HEK293 (cell line): ENCODE results near the gene KTN1.

ENCODE experiments used
- BCL6B ChIP-seq: fragments of 450-650 bp; formaldehyde crosslinking; IDR thresholded peaks from 2 replicates; pipeline ENCODE4 v1.5.1; 2017; ENCODE audit warnings: missing biosample characterization, missing genetic modification characterization
- CTCF ChIP-seq: fragments of 450-650 bp; formaldehyde crosslinking; IDR thresholded peaks from 2 replicates; pipeline ENCODE4 v1.5.1; 2016; ENCODE audit warnings: missing biosample characterization, missing genetic modification characterization
- REPIN1 ChIP-seq: fragments of 450-650 bp; formaldehyde crosslinking; IDR thresholded peaks from 2 replicates; pipeline ENCODE4 v1.5.1; 2017; ENCODE audit warnings: missing biosample characterization, missing genetic modification characterization, low read depth
- YY1 ChIP-seq: fragments of 450-650 bp; formaldehyde crosslinking; IDR thresholded peaks from 2 replicates; pipeline ENCODE4 v1.5.1; 2018; ENCODE audit warnings: missing biosample characterization, missing genetic modification characterization
- ZBTB21 ChIP-seq: fragments of 450-650 bp; formaldehyde crosslinking; IDR thresholded peaks from 2 replicates; pipeline ENCODE4 v1.5.1; 2017; ENCODE audit warnings: missing biosample characterization, missing genetic modification characterization
- ZBTB48 ChIP-seq: fragments of 450-650 bp; formaldehyde crosslinking; IDR thresholded peaks from 2 replicates; pipeline ENCODE4 v1.5.1; 2016; ENCODE audit warnings: missing biosample characterization, missing genetic modification characterization
- ZNF140 ChIP-seq: fragments of 450-650 bp; formaldehyde crosslinking; IDR thresholded peaks from 2 replicates; pipeline ENCODE4 v1.5.1; 2016; ENCODE audit warnings: missing biosample characterization, missing genetic modification characterization
- ZNF184 ChIP-seq: fragments of 450-650 bp; IDR thresholded peaks from 2 replicates; pipeline ENCODE4 v1.5.1; 2018; ENCODE audit warnings: missing biosample characterization, mild to moderate bottlenecking, missing genetic modification characterization
- ZNF274 ChIP-seq, 2 experiments: fragments of 200-500 bp in 1 of 2; fragments of 450-650 bp in 1 of 2; sonication (Bioruptor generic) in 1 of 2; formaldehyde crosslinking in 1 of 2; IDR thresholded peaks; 2 replicates each; pipeline versions ENCODE4 v1.5.1 to v1.6.1; 2014 to 2016; ENCODE audit warnings: borderline replicate concordance in 1 of 2, inconsistent platforms in 1 of 2, low read length in 1 of 2, missing biosample characterization in 1 of 2, missing genetic modification characterization in 1 of 2
- ZNF302 ChIP-seq: fragments of 450-650 bp; formaldehyde crosslinking; IDR thresholded peaks from 2 replicates; pipeline ENCODE4 v1.5.1; 2016; ENCODE audit warnings: missing biosample characterization, missing genetic modification characterization, low read depth
- ZNF350 ChIP-seq: fragments of 450-650 bp; formaldehyde crosslinking; IDR thresholded peaks from 2 replicates; pipeline ENCODE4 v1.5.0; 2017; ENCODE audit warnings: missing biosample characterization, mild to moderate bottlenecking, missing genetic modification characterization
- ZNF830 ChIP-seq: fragments of 450-650 bp; IDR thresholded peaks from 2 replicates; pipeline ENCODE4 v1.5.0; 2018; ENCODE audit warnings: missing biosample characterization, missing genetic modification characterization, low read depth, mild to moderate bottlenecking, moderate library complexity

GRCh38 chr14:55537782-55538181, 42.2 kb upstream of the KTN1 start:
- no peak for TF ChIP-seq ZBTB48
- TF ChIP-seq CTCF (tag by site-specific recombination): no peak
- TF ChIP-seq ZNF350 (tag by site-specific recombination): no peak
- TF ChIP-seq YY1 (tag by site-specific recombination): no peak
- no peak for TF ChIP-seq ZNF140 (tag by site-specific recombination)
- no peak for TF ChIP-seq ZNF274 (IDR thresholded peaks at IDR 0.05; ENCODE audit: low read length)
- no peak for TF ChIP-seq ZNF274 (tag by site-specific recombination; IDR thresholded peaks at IDR 0.05; ENCODE audit: borderline replicate concordance)
- TF ChIP-seq ZNF302 (tag by site-specific recombination): no peak
- no peak for TF ChIP-seq ZNF830 (tag by site-specific recombination)
- TF ChIP-seq ZNF184: no peak
- TF ChIP-seq ZBTB21: no peak
- TF ChIP-seq BCL6B (tag by site-specific recombination): no peak
- TF ChIP-seq REPIN1 (tag by site-specific recombination): no peak
